ENCODE data around the gene NT5DC2. TPM values are rescaled to one million over a fixed set of nuclear protein-coding genes. Genes with fewer than 3 reads are reported as not detected.
A peak's percentile ranks its signal among the peaks of the same experiment; 100 is the strongest.

Gene NT5DC2
- polyA plus RNA-seq, 1 donor: 67.6 TPM

DNA sequence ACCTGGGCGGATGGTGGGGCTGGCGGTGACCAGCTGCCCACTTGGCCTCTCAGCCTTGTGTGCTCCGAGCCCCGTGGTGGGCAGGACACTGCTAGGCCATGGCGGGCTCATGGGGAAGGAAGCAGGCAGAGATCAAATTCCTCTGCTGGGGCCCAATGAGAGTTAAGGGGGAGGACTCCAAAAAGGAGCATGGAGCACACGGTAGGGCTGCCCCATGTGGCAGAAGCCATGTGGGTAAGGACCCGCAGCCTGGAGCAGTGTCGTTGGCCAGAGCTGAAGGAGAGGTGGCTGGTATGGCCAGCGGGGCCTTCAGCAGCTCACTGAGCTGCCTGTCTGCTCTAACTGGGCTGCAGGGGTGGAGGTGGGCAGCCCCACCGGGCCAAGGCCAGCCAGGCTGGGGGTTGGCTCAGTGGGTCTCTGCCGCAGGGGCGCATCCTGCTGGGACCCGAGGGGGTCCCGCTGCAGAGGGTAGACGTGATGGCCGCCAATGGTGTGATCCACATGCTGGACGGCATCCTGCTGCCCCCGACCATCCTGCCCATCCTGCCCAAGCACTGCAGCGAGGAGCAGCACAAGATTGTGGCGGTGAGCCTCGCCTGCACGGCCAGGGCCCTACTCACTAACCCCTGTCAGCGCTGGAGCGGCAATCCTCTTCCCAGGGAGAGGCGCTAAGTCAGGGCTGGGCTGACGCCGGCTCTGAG, 27.2 kb downstream of the NT5DC2 start:
- no peak for DNase-seq
- no peak overlapping the region for H3K4me3 ChIP-seq (ENCODE audit: low read length)
- H3K4me1 ChIP-seq (ENCODE audit: control insufficient read depth, insufficient read depth, low read length): no peaks in the 10 kb centered on the region
- no peaks in the 10 kb centered on the region for H3K27me3 ChIP-seq (ENCODE audit: control insufficient read depth, insufficient read depth, low read length)
- WGBS (ENCODE audit: insufficient coverage, low lambda C conversion rate): no CpG with 5 or more reads among the region's 27 CpGs
- H3K36me3 ChIP-seq (ENCODE audit: control insufficient read depth, insufficient read depth, low read length): no peaks in the 10 kb centered on the region
- H3K27ac ChIP-seq (ENCODE audit: low read length): no peak overlapping the region
- no peaks in the 10 kb centered on the region for H3K9me3 ChIP-seq (ENCODE audit: control insufficient read depth, low read depth, low read length)

DNA sequence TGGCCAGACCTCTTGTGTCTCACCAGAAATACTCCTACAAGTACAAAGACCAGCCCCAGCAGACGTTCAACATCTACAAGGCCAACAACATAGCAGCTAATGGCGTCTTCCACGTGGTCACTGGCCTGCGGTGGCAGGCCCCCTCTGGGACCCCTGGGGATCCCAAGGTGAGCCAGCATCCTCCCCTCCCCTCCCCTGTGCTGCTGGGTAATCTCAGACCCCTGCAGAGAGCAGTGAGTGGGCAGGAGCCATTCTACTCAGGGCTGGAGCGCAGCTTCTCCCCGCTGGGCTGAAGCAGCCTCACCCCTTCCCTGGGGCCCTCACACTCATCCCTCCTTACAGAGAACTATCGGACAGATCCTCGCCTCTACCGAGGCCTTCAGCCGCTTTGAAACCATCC, 28.7 kb downstream of the NT5DC2 start:
- WGBS (ENCODE audit: insufficient coverage, low lambda C conversion rate): no CpG with 5 or more reads among the region's 10 CpGs
- H3K4me3 ChIP-seq (ENCODE audit: low read length): no peak overlapping the region
- no peaks in the 10 kb centered on the region for H3K4me1 ChIP-seq (ENCODE audit: control insufficient read depth, insufficient read depth, low read length)
- DNase-seq: no peak
- no peaks in the 10 kb centered on the region for H3K36me3 ChIP-seq (ENCODE audit: control insufficient read depth, insufficient read depth, low read length)
- no peak overlapping the region for H3K27ac ChIP-seq (ENCODE audit: low read length)
- H3K27me3 ChIP-seq (ENCODE audit: control insufficient read depth, insufficient read depth, low read length): no peaks in the 10 kb centered on the region
- no peaks in the 10 kb centered on the region for H3K9me3 ChIP-seq (ENCODE audit: control insufficient read depth, low read depth, low read length)

DNA sequence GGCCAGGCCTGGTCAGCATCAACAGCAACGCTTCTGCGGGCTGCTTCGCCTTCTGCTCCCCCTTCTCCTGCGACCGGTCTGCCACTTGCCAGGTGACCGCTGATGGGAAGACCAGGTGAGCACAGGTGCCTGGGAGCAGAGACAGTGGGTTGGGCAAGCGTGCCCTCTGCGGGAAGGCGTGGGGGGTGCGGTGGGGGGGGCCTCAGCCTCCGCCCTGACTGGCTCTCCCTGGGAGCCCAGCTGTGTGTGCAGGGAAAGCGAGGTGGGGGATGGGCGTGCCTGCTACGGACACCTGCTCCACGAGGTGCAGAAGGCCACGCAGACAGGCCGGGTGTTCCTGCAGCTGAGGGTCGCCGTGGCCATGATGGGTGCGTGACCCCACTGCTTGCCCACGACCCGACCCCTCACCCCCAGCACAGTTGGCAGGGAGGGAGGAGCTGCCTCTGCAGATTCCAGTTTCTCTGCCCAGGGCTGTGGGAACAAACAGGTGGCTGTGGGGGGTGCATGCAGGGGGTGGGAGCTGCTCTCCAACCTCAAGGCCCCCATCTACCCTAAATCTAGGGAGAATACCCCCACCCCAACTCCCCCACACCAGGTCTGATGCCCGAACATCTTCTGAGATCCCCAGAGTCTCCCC, 29.8 kb downstream of the NT5DC2 start:
- no CpG with 5 or more reads among the region's 23 CpGs for WGBS (ENCODE audit: insufficient coverage, low lambda C conversion rate)
- H3K4me3 ChIP-seq (ENCODE audit: low read length): no peak overlapping the region
- H3K27me3 ChIP-seq (ENCODE audit: control insufficient read depth, insufficient read depth, low read length): no peaks in the 10 kb centered on the region
- no peaks in the 10 kb centered on the region for H3K4me1 ChIP-seq (ENCODE audit: control insufficient read depth, insufficient read depth, low read length)
- H3K27ac ChIP-seq (ENCODE audit: low read length): no peak overlapping the region
- no peak for DNase-seq
- no peaks in the 10 kb centered on the region for H3K36me3 ChIP-seq (ENCODE audit: control insufficient read depth, insufficient read depth, low read length)
- H3K9me3 ChIP-seq (ENCODE audit: control insufficient read depth, low read depth, low read length): no peaks in the 10 kb centered on the region

DNA sequence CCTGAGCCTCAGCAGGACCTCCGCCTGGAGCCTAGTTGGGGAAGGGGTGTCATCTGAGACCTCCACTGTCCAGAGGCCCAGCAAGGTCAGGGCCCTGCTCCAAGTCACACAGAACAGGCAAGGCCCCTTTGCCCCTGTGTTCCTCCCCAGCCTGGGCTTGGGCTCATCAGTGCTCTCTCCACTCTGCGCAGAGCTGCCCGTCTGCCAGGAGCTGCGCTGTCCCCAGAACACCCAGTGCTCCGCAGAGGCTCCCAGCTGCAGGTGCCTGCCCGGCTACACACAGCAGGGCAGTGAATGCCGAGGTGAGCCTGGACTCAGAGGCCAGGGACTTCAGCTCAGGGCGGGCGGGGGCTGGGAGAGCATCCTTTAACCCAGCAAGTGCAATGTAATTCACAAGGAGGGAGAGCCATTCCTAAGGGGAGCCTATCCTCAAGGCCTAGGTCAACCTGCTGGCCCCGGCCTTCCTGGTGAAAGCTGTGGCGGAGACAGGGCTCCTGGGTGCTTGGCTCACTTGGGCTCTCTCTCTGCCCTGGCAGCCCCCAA, 30.8 kb downstream of the NT5DC2 start:
- no peak overlapping the region for H3K4me3 ChIP-seq (ENCODE audit: low read length)
- H3K27me3 ChIP-seq (ENCODE audit: control insufficient read depth, insufficient read depth, low read length): no peaks in the 10 kb centered on the region
- no peak overlapping the region for H3K27ac ChIP-seq (ENCODE audit: low read length)
- H3K4me1 ChIP-seq (ENCODE audit: control insufficient read depth, insufficient read depth, low read length): no peaks in the 10 kb centered on the region
- no peaks in the 10 kb centered on the region for H3K9me3 ChIP-seq (ENCODE audit: control insufficient read depth, low read depth, low read length)
- no peaks in the 10 kb centered on the region for H3K36me3 ChIP-seq (ENCODE audit: control insufficient read depth, insufficient read depth, low read length)
- WGBS (ENCODE audit: insufficient coverage, low lambda C conversion rate): no CpG with 5 or more reads among the region's 11 CpGs
- DNase-seq: no peak

DNA sequence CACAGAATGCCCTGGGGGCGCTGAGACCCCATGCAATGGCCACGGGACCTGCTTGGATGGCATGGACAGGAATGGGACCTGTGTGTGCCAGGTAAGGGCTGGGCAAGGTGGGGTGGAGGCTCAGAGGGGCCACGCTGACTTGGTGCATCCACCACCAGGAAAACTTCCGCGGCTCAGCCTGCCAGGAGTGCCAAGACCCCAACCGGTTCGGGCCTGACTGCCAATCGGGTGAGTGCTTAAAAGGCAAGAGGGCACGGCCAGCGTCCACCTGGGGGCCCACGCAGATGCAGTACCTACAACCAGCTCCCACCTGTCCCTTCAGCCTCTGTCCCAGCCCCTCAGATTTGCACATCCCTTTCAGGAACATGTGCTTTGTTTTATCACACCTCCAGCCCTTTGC, 31.7 kb downstream of the NT5DC2 start:
- Histone ChIP-seq H3K4me1 (ENCODE audit: control insufficient read depth, insufficient read depth, low read length) (no peaks in the 10 kb centered on the region), H3K27me3 (ENCODE audit: control insufficient read depth, insufficient read depth, low read length) (no peaks in the 10 kb centered on the region), H3K9me3 (ENCODE audit: control insufficient read depth, low read depth, low read length) (no peaks in the 10 kb centered on the region), H3K4me3 (ENCODE audit: low read length) (no peak overlapping the region), H3K36me3 (ENCODE audit: control insufficient read depth, insufficient read depth, low read length) (no peaks in the 10 kb centered on the region), H3K27ac (ENCODE audit: low read length) (no peak overlapping the region)
- no peak for DNase-seq
- WGBS (ENCODE audit: insufficient coverage, low lambda C conversion rate): no CpG with 5 or more reads among the region's 11 CpGs

DNA sequence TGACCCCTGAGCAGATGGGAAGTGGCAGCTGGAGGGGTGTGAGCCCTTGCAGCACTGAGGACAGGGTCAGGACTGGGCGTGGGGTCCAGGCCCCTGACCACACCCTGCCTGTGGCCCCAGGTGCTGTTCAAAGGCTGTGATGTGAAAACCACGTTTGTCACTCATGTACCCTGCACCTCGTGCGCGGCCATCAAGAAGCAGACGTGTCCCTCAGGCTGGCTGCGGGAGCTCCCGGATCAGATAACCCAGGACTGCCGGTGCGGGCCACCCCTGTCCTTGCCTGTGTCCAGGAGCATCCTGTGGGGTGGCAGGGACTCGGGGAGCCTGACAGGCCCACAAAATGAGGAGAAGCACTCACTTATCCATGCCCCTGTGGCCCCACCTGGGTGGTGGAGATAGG, 32.6 kb downstream of the NT5DC2 start:
- Histone ChIP-seq H3K27me3 (ENCODE audit: control insufficient read depth, insufficient read depth, low read length) (no peaks in the 10 kb centered on the region), H3K36me3 (ENCODE audit: control insufficient read depth, insufficient read depth, low read length) (no peaks in the 10 kb centered on the region), H3K9me3 (ENCODE audit: control insufficient read depth, low read depth, low read length) (no peaks in the 10 kb centered on the region), H3K4me3 (ENCODE audit: low read length) (no peak overlapping the region), H3K27ac (ENCODE audit: low read length) (no peak overlapping the region), H3K4me1 (ENCODE audit: control insufficient read depth, insufficient read depth, low read length) (no peaks in the 10 kb centered on the region)
- WGBS (ENCODE audit: insufficient coverage, low lambda C conversion rate): no CpG with 5 or more reads among the region's 11 CpGs
- no peak for DNase-seq

DNA sequence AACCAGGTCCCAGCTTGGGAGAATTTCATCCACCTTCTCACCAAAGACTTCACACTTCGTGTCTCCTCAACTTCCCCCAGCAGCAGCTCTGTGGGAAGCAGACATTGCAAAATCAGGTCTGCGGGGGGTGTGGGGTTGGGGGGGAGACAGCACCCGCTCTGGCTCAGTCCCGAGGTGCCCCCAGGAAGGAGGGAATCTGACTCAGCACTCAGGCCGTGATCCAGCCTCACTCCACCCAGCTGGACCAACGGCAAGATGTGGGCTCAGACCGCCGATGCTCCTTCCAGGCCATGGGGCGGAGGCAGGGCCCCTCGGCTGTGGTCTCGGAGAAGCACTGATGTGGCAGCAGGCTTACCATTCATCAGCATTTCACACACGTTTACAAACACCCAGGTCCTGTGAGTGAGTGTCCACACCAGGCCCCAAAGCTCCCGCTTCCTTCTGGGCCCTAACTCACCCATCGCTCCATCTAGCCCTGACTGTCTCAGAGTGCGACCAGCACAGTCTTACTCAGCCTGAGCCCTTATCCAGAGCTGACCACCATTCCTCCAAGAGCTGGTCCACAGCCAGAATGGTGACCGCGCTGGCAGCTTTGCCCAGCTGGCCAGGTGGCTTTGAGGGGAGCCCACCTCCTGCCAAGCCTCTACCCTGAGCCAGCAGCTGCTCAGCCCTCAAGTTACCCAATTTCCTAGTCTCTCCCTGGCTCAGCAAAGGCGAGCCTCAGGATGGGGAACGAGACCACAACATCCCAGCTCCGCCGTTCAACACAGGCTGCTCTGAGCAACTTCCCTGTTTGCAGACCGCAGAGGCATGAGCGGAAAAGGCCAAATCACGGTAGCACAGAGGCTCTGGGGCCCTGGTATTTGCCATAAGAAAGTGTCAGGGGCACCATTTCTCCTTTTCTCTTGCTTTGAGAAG, 35.3 kb downstream of the NT5DC2 start:
- Histone ChIP-seq H3K27me3 (ENCODE audit: control insufficient read depth, insufficient read depth, low read length) (no peaks in the 10 kb centered on the region), H3K4me3 (ENCODE audit: low read length) (no peak overlapping the region), H3K4me1 (ENCODE audit: control insufficient read depth, insufficient read depth, low read length) (no peaks in the 10 kb centered on the region), H3K36me3 (ENCODE audit: control insufficient read depth, insufficient read depth, low read length) (peaks cover 2% of the 10 kb centered on the region), H3K9me3 (ENCODE audit: control insufficient read depth, low read depth, low read length) (no peaks in the 10 kb centered on the region), H3K27ac (ENCODE audit: low read length) (no peak overlapping the region)
- WGBS (ENCODE audit: insufficient coverage, low lambda C conversion rate): no CpG with 5 or more reads among the region's 24 CpGs
- no peak for DNase-seq

DNA sequence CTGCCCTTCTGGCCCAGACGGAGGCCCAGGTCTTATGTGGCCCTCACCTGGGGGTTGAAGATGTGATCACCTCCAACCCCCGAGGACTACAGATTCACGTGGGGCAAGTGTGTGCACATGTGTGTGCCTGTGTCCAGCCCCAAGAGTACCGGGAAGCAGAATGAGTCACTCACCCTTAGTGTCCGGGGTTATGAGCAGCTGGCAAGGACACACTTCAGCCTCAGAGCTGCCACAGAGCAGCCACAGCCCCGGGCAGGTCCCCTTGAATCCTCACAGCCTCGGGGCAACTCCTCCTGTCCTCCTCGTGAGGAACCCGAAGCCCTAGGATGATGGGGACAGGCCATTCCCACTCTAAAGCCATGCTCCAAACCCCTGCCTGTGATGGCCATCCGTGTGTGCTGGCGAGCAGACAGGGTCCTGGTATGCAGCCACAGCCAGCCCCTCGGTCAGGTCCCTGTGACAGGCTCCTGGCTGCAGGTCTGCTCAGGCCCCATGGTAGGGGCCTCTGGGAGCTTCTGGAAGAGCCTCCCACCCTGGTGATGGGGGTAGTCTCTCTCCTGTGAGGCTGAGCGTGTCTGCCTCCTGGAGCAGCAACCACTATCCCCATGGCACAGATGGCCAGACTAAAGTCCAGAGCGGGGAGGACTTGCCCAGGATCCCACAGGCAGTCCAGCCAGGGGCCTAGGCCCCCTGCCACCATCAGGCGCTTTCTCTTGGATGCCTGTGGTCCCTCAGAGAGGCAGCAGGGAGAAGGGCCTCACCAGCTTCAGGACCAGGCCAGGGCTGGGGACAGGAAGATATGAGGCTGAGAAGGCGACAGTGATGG, 37.7 kb downstream of the NT5DC2 start:
- WGBS (ENCODE audit: insufficient coverage, low lambda C conversion rate): no CpG with 5 or more reads among the region's 16 CpGs
- Histone ChIP-seq H3K9me3 (ENCODE audit: control insufficient read depth, low read depth, low read length) (no peaks in the 10 kb centered on the region), H3K27ac (ENCODE audit: low read length) (no peak overlapping the region), H3K4me1 (ENCODE audit: control insufficient read depth, insufficient read depth, low read length) (no peaks in the 10 kb centered on the region), H3K4me3 (ENCODE audit: low read length) (peak overlapping the region; percentile 16), H3K36me3 (ENCODE audit: control insufficient read depth, insufficient read depth, low read length) (peaks cover 26% of the 10 kb centered on the region), H3K27me3 (ENCODE audit: control insufficient read depth, insufficient read depth, low read length) (no peaks in the 10 kb centered on the region)
- DNase-seq: no peak

DNA sequence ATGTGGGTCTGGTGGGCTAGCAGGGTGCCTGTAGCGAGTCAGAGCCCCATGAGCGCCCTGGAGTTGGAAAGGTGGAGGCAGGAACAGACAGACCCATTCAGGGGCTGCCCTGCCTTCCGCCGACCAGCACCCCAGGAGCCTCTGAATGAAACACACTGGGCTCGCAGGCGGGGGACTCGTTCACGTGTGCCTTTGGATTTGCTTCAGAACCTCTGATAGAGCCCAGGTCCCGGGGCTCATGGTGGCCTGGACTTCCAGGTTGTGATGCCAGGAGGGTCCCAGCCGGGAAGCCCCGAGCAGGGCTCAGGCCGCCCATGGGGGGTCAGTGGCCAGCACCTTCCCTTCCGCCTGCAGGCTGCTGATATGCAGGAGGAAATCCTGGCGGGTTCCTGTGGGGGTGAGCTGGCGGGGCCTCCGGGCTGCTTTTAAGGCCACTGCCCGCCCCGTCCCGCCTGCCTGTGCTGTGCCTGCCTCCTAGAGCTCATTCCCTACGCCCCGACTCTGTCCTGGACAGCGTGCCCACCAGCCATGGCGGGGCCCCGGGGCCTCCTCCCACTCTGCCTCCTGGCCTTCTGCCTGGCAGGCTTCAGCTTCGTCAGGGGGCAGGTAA, 38.7 kb downstream of the NT5DC2 start, which contains the start of gene STAB1:
Gene STAB1, plus strand, starts transcription at position 453 of the 610 bp plus-strand sequence. Its CDS starts 76 bp downstream, at position 529.
- Histone ChIP-seq H3K4me3 (ENCODE audit: low read length) (peak within 1 kb of the TSS; percentile 16), H3K9me3 (ENCODE audit: control insufficient read depth, low read depth, low read length) (no peaks in the 10 kb centered on the region), H3K36me3 (ENCODE audit: control insufficient read depth, insufficient read depth, low read length) (peaks cover 36% of the 10 kb centered on the region), H3K27ac (ENCODE audit: low read length) (no peak within 1 kb of the TSS), H3K4me1 (ENCODE audit: control insufficient read depth, insufficient read depth, low read length) (no peaks in the 10 kb centered on the region), H3K27me3 (ENCODE audit: control insufficient read depth, insufficient read depth, low read length) (no peaks in the 10 kb centered on the region)
- no CpG with 5 or more reads among the region's 25 CpGs for WGBS (ENCODE audit: insufficient coverage, low lambda C conversion rate)
- DNase-seq: no peak

All from large intestine (tissue), 3 donors.